Measurements from ENCODE around the gene OR13C5.
"Not testable (repeated sequence)": the region's sequence is repeated elsewhere in the genome, so short reads cannot be mapped to it uniquely, and the experiment has no call there.

OR13C5 gene, protein sequence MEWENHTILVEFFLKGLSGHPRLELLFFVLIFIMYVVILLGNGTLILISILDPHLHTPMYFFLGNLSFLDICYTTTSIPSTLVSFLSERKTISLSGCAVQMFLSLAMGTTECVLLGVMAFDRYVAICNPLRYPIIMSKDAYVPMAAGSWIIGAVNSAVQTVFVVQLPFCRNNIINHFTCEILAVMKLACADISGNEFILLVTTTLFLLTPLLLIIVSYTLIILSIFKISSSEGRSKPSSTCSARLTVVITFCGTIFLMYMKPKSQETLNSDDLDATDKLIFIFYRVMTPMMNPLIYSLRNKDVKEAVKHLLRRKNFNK

DNA sequence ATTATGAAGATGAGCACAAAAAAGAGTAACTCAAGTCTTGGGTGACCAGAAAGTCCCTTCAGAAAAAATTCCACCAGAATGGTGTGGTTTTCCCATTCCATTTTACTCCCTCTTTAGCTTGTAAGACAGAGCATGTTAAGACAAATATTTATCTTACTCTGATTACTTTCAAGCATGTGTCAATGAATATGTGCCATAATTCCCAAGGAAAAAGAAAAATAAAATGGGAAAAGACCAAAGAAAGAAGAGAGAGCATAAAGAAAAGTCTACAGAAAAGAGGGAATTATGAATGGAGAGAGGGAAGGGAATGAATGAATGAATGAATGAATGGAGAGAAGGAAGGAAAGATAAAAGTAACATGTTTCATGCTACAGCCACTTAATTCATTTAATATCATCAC is at the start of gene OR13C5:
Gene OR13C5, minus strand, starts transcription at position 101 of the 400 bp plus-strand sequence. Its CDS starts 0 bp downstream, at position 101.
- DNase-seq: not testable (repeated sequence)

DNA sequence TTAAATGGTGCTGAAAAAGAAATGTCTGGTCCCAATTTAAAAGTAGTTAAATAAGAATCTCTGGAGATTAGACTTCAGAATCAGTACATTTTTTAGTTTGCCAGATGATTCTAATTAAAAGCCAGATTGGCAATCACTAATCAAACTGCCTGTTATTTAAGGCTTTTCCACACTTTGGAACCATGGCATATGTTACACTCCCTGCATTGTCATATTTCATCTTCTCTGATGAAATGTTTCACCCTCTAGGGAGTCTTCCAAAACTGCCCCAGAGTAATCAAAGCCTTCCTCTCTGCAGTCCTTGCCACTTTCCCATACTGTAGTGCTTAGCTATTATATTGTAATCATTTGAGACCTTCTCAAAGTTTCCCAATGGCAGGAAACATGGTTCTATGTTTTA is 36.2 kb upstream of the OR13C5 start:
- no peak for DNase-seq

DNA sequence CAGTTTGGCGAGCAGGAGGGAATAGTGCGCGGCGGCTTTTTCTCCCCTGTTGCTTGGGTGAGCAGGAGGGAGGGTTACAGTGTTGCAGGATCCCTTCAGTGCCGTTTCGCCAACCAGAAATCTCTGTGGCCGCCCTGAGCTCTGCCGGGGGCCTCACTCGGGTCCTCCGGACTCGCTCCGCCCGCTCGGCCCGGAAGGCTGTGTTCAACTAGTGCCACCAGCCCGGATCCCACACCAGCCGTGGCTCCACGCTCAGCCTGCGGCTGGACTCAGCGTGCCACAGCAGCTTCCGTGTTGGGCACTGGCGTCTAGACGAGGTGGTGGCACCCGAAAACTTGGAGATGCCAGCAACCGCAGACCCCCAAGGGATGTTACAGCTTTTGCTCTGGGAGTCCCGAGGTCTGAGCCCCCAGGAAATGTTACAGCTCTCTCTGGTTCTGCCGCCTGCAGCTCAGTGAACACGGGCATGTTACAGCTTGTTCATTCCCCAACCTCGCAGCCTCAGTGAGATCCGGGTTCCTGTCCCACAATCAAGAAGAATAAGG is 34.8 kb upstream of the OR13C5 start:
- DNase-seq: no peak

DNA sequence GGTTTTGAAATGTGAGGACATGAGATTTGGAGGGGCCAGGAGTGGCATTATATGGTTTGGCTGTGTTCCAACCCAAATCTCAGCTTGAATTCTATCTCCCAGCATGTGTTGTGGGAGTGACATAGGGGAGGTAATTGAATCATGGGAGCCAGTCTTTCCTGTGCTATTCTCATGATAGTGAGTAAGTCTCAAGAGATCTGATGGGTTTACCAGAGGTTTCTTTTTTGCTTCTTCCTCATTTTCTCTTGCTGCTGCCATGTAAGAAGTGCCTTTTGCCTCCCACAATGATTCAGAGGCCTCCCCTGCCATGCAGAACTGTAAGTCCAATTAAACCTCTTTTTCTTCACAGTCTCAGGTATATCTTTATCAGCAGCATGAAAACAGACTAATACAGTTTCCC is 26.8 kb upstream of the OR13C5 start:
- DNase-seq: not testable (repeated sequence)

DNA sequence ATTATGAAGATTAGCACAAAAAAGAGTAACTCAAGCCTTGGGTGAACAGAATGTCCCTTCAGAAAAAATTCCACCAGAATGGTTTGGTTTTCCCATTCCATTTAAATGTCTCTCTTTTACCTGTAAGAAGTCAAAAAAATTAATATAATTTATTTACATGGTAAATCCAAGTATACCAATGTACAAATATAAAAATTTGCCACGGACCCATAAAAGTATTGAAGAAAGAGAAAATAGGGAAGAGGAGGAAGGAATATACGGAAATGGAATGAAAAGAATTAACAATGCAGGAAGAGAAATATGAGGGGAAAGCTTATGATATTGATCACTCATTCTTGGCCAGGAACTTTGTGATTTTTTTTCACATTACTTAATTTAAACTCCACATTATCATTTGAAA is 18.9 kb upstream of the OR13C5 start, which contains the start of gene OR13C9:
Gene OR13C9, minus strand, starts transcription at position 101 of the 400 bp plus-strand sequence. Its CDS starts 0 bp downstream, at position 101.
- DNase-seq: no peak

DNA sequence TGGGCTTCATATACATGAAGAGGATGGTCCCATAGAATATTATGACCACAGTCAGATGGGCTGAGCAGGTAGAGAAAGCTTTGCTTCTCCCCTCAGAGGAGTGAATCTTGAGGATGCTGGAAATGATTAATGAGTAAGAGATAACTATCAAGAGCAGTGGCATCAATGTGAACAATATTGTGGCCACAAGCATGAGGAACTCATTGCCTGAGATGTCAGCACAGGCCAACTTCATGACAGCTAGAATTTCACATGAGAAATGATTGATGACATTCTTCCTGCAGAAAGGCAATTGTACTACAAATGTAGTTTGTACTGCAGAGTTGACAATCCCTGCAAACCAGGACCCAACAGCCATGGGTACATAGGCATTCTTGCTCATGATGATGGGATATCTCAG is 18.2 kb upstream of the OR13C5 start:
- DNase-seq: no peak

DNA sequence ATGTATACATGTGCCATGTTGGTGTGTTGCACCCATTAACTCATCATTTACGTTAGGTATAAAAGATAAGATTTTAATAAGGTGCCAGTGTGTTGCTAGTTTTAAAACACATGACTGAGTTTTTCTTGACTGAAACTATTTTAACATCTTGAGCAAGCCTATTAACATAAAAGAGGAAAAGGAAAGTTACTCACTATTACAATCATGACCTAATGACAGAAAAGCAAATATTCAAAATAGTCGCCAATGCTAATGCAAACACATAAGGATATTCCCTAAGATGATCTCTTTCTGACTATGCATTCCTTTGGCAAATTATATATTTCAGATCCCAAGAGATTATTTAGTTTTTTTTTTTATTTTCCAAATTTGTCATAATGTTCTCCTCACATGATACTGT is 12.0 kb upstream of the OR13C5 start:
- DNase-seq: no peak

DNA sequence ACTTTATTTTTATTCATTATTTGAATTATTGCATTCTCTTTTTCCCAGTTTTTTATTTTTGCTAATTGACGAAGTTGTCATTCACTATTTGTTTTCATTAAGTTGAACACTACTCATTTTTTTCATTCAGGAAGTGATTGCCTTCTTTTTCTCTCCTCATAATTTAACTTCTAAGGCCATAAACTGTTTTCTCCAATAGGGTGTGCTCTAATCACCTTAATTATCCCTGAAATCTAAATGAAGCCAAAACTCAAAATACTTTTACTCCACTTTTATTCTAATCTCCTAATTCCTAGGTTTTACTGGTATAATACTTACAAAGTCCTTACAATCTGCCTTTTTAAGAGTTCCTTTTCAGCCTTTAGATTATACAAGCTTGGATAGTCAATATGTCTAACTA is 9.1 kb upstream of the OR13C5 start:
- no peak for DNase-seq

DNA sequence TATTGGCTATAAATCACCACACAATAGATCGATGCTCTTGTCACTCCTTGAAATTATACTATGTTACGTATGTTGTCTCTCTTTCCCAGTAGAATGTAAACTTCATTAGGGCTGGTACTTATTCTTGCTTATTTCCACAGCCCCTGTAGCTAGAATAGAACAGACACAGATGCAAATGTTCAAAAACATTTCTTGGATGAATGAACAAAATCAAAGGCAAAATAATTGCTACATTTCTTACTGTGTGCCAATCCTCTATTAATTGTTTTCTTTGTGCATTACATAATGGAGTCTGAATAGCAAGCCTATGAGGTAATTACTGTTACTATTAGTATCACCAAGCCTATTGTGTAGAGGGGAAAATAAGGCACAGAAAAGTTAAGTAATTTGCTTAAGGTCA is 6.9 kb upstream of the OR13C5 start:
- no peak for DNase-seq

DNA sequence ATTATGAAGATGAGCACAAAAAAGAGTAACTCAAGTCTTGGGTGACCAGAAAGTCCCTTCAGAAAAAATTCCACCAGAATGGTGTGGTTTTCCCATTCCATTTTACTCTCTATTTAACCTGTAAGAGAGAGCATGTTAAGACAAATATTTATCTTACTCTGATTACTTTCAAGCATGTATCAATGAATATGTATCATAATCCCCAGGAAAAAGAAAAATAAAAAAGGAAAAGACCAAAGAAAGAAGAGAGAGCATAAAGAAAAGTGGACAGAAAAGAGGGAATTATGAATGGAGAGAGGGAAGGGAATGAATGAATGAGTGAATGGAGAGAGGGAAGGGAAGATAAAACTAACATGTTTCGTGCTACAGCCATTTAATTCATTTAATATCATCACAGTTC is 6.3 kb upstream of the OR13C5 start, which contains the start of gene OR13C2:
Gene OR13C2, minus strand, starts transcription at position 101 of the 400 bp plus-strand sequence. Its CDS starts 0 bp downstream, at position 101.
- not testable (repeated sequence) for DNase-seq

DNA sequence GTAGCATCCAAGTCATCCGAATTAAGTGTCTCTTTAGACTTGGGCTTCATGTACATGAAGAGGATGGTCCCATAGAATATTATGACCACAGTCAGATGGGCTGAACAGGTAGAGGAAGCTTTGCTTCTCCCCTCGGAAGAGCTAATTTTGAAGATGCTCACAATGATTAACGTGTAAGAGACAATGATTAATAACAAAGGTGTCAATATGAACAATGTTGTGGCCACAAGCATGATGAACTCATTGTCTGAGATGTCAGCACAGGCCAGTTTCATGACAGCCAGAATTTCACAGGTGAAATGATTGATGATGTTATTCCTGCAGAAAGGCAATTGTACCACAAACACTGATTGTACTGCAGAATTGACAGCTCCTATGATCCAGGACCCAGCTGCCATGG is 5.6 kb upstream of the OR13C5 start:
- no peak for DNase-seq

DNA sequence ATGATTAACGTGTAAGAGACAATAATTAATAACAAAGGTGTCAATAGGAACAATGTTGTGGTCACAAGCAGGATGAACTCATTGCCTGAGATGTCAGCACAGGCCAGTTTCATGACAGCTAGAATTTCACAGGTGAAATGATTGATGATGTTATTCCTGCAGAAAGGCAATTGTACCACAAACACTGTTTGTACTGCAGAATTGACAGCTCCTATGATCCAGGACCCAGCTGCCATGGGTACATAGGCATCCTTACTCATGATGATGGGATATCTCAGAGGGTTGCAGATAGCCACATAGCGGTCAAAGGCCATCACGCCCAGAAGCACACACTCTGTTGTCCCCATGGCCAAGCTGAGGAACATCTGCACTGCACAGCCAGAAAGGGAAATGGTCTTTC is 464 bp downstream of the OR13C5 start:
- not testable (repeated sequence) for DNase-seq

DNA sequence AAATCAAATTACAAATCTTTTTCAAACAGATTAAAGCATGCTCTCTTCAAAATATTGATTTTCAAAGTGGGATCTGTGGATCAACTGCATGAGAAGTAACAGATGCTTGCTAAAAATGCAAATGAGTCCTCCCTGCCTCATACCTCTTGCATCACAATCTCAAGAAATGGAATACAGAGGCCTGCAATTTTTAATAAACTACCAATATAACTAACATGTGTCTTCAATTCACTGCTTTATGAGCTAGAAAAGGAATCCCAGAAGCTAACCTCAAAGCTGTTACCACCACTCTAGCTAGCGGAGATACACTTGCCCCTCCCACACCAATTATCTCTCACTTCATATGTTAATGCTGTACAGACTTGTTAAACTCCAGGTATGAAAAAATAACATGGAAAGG is 9.6 kb downstream of the OR13C5 start:
- no peak for DNase-seq

DNA sequence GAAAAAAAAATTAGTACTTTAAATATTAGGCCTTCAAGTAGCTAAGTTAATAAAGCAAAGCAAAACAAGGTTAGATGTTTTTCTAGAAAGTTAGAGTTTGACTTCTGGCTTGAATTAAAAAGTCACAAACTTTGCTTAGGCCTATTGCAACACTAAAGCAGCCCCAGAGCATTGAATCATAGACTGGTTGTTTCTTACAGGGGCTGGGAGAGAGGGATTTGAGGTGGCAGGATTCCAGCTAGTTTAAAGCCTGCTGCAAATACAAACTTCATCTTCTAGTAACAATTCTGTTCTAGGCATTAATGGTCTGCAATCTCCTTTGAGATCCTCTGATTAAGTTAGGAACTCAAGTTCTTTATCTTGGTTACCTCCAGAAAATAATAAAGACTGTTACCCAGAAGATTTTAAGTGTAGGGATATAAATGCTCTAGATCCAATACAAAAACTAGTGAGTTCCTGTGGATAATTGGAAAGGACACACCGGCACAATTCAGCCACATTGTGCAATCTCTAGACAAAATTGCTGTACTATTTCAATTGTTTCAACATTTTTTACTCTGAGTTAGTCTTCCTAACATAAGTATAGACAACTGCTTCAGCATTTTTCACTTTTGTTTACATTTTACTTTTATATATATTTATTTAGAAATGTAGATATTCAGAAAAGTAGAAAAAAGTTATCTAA is 12.6 kb downstream of the OR13C5 start:
- DNase-seq: no peak

DNA sequence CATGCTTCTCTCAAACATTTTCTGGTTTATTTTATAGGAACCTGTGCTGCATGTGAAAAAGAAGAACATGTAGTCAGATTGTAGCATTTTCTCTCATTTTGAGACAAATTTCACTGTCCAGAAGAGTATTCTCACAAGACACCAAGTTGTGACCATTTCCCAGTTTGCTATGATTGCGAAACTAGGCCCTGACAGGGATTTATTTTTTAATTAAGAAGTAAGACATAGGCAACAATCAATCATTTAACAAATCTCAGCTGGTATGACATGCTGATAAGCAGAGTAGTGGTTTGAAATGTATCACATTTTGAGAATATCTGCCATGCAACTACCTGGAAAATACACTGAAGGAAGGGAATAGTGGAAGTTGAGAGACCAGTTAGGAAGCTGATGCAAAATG is 18.7 kb downstream of the OR13C5 start:
- no peak for DNase-seq

DNA sequence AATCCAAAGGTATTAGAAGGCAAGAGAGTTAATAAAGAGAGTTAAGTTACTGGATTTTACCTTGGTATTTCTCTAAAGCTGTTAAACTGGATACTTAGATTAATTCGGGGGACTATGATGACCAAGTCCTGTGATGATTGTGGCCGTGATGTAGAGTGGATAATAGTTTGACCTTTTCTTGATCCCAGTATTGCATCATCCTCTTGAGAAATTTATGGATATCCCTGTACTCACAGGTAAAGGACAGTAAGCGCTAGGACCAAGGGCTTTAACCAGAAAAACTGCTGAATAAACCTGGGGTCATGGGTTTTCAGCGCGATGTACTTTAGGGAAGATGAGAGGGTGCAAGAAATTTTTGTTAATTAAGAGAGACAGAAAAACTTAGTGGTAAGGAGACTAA is 21.9 kb downstream of the OR13C5 start:
- no peak for DNase-seq

DNA sequence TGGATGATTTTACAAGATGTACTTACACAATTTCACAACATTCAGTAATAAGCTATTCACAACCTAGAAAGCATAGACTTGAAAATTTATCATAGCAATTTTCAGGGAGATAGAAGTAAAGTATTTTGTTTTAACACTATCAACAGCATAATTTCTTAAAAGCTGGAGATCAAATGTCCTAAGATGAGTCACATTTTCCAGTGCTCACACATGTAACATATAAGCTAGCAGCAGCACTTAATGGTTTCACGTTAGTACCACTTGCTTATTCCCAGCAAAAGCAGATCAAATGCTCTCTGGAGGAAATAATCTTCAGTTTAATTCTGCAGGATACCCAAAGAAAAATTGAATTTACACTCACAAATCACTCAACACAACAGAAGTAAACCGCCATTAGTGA is 23.8 kb downstream of the OR13C5 start:
- no peak for DNase-seq

DNA sequence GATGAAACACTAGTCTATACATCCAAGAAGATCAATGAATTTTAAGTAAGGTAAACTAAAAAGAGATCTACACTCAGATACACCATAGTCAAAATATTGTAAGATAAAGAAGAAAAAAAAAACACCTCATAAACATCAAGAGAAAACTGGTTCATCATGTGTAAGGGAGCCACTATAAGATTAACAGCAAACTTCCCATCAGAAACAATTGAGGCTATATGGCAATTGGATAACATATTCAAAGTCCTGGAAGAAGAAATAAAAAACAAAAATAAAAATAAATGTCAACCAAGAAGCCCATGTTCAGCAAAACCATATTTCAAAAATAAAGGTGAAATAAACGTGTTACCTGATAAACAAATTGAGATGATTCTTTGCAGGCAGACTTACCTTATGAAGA is 26.6 kb downstream of the OR13C5 start:
- no peak for DNase-seq

DNA sequence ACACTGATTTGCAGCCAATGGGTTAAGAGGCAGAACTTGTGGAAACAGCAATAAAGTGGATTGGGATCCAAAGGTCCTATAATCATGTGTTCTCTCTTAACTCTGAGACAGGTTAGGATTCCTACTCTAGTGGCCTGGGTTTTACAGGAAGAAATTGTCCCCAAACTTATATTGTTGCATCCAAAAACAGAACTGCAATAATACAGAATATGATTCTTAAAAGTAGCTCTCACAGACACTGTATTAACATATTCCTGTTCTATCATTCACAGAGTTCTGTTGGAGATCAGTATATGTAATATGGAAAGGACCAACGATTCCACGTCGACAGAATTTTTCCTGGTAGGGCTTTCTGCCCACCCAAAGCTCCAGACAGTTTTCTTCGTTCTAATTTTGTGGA is 30.3 kb downstream of the OR13C5 start, which contains the start of gene OR13C8:
Gene OR13C8, plus strand, starts transcription at position 301 of the 400 bp plus-strand sequence. Its CDS starts 0 bp downstream, at position 301.
- DNase-seq: no peak

DNA sequence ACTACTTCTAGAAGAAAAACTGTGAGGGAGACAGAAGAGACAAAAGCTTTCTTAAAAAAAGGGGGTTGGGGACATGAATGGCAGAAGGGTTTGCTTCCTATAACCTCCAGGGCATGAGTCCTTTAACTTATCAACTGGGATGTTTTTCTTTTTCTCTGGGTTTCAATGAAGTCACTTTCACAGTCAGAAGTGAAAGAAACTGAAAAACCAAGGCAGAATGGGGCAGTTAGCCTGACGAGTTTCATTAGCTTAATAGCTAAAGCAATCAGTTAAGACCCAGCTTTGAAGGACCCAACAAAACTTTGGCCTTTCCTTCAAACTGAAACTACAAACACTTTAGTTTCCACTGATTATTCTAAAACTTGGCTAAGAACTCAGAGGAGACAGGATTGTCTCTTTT is 34.9 kb downstream of the OR13C5 start:
- DNase-seq: no peak

DNA sequence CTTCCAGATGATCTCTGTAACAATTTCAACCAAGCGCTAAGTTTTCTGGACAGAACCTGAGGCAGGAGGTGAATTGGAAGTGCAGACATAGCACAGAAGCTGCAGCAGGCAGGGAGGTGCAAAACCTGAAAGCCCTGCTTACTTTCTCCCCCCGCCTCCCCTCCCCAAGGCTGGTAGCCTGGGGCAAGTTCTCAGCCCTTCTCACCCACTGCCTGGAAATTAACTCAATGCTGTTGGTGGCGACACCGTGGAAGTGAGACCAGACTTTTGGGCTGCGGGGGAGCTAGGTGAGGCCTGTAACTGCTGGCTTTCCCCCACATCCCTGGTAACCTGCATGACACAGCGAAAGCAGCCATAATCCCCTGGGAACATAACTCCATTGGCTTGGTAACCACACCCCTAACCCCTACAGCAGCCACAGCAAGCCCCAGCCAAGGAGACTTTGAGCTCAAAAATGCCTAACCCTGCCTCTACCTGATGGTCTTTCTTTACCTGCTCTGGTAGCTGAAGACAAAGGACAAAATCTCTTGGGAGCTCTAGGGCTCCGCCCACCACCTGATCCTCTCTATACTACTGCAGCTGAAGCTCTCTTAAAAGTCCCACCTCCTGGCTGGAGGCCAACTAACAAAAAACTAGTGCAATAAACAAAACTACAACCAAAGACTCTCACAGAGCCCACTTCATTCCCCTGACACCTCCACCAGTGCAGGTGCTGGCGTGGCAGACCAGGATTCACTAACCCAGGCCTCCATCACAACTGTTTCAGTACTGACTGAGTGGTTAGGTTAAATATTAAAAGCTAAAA is 42.2 kb downstream of the OR13C5 start:
- no peak for DNase-seq

DNA sequence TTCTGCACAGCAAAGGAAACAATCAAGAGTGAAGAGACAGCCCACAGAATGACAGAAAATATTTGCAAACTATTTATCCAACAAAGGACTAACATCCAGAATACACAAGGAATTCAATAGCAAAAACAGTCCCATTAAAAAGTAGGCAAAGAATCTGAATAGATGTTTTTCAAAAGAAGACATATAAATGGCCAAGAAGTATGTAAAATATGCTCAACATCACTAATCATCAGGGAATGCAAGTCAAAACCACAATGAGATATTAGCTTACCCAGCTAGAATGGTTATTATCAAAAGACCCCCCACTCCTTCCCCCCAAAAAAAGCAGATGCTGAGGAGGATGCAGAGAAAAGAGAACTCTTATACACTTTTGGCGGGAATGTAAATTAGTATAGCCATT is 43.7 kb downstream of the OR13C5 start:
- no peak for DNase-seq

DNA sequence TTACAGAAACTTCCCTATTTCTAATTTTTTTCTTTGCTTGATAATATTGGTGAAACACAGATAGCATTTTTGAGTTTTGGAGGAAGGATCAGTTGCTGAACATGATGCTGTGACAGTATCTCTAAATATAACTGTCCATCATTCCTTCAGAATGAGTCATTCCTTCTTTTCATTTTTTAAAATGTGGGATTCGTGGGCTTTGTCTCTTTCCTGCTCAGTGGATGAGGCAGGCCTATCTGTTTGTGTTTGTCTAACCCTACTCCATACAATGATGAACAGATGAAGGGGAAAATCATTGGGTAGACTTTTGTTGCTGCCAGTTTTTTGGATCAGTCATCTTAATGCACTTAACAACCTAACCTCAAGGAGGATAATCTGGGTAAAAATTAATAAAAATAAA is 46.0 kb downstream of the OR13C5 start:
- no peak for DNase-seq

All from DMS153 (cell line).